CD4-positive, alpha-beta T cell treated with Interleukin-17A for 1 hour (primary cell): Measurements from ENCODE around the gene GET3.
"Not testable (repeated sequence)": the region's sequence is repeated elsewhere in the genome, so short reads cannot be mapped to it uniquely, and the experiment has no call there.

Source experiments
- DNase-seq: peaks from one replicate; pipeline ENCODE4 v3.0.0-alpha.2; 2020

The GET3 gene

GRCh38 chr19:12720296-12720695, 17.0 kb upstream of the GET3 start:
- DNase-seq: no peak

GRCh38 chr19:12720851-12721655, 16.2 kb upstream of the GET3 start:
- DNase-seq: no peak

DNA sequence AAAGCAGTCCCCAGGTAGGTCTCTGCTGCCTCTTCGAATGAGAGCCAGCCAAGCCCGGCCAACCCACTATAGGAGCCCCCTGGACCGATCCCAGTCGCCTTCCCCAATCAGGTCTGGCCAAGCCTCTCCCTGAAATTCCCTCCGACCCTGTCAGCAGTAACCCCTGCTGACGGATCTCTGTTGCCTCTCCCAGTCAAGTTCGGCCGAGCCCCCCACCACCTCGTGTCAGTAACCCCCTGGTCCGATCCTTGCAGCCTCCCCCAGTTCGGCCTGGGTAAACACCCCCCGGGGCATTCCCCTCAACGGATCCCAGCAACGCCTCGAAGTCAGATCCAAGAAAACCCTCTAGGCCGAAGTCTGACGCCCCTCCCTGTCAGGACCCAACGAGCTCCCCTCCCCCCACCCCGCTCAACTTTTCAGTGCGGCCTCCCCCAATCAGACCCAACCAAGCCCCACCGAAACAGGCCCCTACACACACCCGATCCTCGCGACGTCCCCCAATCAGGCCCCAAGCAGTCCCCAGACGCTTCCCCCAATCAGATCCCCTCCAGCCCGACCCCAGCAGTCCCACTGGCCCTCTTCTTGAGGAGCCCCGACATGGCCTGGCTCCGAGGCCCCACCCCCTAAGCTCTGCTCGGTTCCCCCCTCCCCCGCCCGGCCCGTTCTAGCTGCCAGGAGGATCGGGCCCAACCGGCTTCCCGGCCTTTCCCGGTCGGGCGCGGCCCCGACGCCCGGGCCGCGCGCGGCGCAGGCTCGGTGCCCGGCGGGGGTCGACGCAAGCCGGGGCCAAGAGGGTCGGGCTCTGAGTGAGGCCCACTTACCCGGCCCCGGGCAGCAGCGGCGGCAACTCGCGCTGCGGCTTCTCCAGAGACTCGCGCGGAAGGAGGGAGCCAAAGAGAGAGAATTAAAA, 15.4 kb upstream of the GET3 start:
- DNase-seq: peak; percentile 61

- peak; percentile 97 for DNase-seq
These were observed 14.5 kb upstream of the GET3 start for GRCh38 chr19:12722566-12723380.

DNA sequence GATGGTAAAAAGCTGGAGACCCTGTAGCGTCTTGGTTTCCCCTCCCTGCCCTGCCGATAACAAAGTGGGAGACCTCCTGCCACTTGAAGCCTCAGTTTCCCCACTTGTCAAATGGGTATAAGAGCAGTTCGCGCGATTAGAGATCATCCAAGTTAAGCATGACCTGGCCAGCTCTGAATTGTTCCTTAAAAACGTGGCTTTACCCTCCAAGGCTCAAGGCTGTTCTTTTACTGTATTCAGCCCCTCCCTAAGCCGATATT, 14.0 kb upstream of the GET3 start:
- no peak for DNase-seq

DNA sequence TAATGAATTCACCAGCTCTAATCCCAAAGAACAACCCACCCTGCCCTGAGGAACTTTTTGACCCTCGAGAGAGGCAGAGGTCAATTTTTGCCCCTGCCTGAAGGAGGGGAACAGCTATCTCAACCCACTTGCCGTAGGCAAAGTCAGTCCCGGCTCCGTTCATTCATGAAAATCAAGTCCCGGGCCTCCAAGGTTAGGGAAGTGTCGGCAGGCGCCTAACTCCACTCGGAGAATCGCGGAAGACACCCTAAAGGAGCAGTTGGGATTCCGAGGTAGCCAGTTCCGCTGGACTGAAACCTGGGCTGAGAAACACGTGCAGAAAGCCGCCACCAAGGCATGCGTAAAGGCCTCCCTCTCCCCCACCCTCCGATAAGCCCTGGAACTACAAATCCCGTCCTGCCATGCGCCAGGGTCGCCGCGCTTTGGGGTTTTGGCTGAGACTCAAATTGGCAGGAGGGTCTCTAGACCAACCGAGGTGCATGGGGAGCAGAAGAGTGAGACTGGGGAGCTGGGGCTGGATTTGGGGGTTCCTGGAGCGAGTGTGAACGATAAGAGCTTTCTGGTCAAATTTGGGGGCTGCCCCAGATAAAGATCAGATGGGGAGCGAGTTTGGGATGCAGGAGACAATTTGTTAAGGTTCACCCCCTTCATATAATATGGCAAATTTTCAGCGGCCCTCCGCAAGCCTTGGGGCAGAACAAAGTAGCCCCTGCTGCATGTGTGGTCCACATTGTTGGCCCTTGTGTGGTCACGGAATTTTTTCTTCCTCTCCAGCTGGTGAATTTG, 13.5 kb upstream of the GET3 start, which contains the start of gene TNPO2:
Gene TNPO2, minus strand, starts transcription at position 292 of the 786 bp plus-strand sequence. CDS start 2,955 bp downstream, outside the sequence.
- DNase-seq: peak; percentile 72

DNA sequence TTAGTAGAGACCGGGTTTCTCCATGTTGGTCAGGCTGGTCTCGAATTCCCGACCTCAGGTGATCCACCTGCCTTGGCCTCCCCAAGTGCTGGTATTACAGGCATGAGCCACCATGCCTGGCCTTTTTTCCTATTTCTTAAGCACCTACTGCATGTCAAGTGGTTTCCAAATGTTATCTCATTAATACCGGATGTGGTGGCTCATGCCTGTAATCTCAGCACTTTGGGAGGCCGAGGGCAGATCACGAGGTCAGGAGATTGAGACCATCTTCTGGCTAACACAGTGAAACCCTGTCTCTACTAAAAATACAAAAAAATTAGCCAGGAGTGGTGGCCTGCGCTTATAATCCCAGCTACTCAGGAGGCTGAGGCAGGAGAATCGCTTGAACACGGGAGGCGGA, 11.7 kb upstream of the GET3 start:
- DNase-seq: not testable (repeated sequence)

DNA sequence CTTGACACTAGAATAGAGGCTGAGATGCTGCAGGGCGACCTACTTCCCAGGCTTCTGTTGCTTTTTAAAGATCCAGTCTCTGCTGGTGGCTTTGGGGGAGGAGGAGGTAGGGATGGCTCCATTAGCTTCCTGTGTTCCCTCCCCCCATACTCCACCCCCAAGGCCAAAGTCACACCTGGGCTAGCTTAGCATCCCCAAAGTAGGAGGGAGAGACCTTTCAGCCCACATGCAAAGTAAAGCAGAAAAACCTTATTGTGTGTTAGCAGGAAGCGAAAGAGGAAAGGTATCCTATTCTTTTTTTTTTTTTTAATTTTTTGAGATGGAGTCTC, 10.3 kb upstream of the GET3 start:
- no peak for DNase-seq

GRCh38 chr19:12727745-12728433, 9.4 kb upstream of the GET3 start:
- no peak for DNase-seq

DNA sequence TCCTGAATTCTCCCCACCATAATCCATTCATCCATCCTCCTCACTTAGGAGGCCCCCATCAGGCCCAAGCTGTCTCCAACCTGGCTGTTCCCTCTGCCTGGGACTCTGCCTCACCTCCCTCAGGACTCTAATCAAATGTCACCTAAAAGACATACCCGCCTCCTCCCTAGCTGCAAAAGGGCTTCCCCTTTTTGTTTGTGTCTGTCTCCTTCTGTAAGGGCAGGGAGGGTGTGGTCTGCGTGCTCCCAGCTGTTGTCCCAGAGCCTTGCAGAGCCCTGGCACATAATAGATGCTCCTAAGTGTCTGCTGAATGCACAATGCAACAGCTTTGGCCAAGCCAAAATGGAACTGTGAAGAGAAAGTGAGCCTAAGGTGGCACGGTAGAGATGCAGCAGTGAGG, 7.2 kb upstream of the GET3 start:
- DNase-seq: no peak

- no peak for DNase-seq
These were observed 6.0 kb upstream of the GET3 start for GRCh38 chr19:12731337-12731736.

DNA sequence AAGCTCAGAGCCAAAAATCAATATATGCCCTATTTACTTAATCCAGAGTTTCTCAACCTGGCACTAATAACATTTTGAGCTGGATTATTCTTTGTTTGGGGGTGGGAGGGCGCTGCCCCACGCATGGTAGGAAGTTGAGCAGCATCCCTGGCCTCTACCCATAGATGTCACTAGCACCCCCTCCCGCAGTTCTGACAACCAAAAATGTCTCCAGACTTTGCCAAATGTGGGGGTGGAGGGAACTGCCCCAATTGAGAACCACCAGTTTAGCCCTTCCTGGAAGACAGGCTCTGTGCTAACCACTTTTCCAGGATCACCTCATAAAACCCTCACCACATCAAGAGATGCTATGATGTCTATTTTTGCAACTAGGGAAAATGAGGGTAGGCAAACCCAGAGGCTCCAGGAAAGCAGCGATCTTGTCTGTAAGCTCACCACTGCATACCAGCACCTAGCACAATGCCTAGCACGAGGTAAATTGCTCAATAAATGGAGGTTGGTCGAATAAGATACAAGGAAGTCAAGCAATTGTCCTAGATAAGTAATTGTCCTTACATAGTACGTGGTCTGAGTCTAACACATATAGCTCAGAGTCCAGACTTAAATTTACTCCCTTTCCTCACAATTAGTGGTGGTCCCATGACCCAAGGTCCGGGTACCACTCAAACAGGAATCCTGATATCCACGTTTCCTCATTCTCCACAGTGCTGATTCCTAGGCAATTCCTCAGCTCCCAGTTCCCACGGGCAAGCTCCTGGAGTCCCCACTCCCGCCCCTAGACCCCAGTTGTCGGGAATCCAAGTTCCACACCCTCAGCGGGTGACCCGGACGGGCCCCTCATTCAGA, 3.7 kb upstream of the GET3 start:
- peak; percentile 59 for DNase-seq

DNA sequence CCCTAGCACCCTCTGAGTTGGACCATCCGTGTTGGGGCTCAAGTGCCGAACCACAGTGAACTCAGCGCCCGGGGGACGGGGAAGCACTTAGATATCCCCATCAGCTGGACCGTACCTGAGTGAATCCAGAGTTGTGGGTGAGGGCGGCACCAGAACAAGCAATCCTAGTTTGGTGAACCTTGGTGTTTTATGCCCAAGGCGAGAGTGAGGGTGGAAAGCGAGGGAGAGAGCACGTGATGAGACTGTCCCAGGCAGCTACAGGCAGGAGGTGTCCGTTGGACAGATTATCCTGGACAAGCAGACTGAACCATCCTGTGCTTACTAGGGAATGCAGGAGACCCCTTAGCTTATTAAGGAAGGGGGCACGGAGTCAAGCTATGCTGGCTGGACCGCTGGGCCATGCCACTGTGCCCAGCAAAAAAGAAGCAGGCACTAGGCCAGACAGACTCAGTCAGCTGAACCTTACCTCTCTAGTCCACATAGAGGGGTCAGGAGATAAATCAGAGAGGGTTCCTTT, 596 bp downstream of the GET3 start:
- no peak for DNase-seq

GRCh38 chr19:12745166-12745897, 8.0 kb downstream of the GET3 start:
- no peak for DNase-seq

DNA sequence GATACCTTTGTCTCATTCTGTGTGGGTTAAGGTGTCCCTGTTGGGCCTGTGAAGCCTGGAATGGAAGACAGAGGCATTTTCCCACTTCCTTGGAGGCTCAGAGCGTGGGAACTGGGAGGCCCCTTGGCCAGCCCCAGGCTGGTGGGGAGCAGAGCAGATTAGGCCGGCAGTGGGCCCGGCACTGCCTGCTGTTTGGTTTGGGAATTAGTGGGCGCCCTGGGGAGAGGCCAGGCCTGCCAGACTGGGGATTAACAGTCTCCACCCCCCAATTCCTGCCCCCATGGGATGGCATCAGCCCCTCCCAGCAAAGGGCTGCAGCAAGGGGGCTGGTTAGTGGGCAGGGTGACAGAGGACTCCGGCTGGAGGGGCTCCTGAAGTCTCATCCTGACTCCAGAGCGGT, 11.2 kb downstream of the GET3 start:
- DNase-seq: no peak

GRCh38 chr19:12749938-12750521, 12.7 kb downstream of the GET3 start:
- no peak for DNase-seq

- no peak for DNase-seq
These were observed 13.6 kb downstream of the GET3 start for GRCh38 chr19:12750851-12751250.

DNA sequence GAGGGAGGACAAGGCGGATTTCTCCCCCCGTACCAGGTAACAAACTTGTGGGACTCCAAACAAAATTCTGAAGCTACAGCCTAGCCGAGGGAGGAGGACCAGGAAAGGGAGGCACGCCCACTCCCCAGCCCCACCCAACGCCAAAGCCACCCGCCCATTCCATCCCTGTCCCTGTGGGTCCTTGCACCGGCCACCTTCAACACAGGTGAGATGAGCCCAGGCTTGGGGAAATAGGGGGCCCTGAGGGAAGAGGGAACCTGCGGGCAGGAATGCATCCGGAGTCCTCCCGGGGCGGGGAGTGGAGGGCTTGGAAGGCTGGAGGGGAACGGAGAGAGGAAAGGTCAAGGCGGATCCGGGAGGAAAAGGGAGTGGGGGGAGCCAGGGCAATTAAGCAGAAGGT, 14.3 kb downstream of the GET3 start, which contains the start of gene BEST2:
Gene BEST2, plus strand, starts transcription at position 157 of the 400 bp plus-strand sequence. CDS start 802 bp downstream, outside the sequence.
- DNase-seq: no peak

DNA sequence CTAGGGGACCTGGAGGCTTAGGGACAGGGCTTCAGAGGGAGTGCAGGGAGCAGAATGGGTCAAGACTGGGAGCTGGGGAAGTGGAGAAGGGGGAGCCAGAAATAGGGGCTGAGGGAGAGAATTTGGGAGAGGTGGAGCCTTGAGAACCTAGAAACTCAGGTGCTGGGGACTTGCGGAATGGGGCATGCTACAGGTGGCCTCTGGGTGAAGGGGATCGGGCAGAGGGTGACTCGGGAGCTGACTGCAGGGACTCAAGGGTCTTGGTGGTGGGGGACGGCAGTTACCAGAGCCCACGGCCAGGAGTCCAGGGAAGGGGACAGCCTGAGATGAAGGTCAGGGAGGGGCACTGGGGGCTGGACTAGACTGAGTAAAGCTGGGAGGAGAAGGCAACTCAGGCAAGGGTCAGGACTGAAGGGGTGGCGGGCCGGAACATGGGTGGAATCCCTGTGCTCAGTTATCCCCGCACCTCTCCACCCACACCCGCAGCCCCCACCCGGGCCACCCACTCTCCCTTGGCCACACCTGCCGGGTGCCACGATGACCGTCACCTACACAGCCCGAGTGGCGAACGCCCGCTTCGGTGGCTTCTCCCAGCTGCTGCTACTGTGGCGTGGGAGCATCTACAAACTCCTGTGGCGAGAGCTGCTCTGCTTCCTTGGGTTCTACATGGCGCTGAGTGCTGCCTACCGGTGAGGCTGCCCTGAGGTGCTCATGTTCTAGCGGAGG, 14.9 kb downstream of the GET3 start:
- no peak for DNase-seq
